A172 (cell line): ENCODE results near the gene PAIP2B. TPM values are rescaled to one million over a fixed set of nuclear protein-coding genes. Genes with fewer than 3 reads are reported as not detected.
"Not testable (repeated sequence)": the region's sequence is repeated elsewhere in the genome, so short reads cannot be mapped to it uniquely, and the experiment has no call there.

Experiments
- DNase-seq: peaks from one replicate; pipeline ENCODE4 v3.0.0-alpha.2; 2015; ENCODE audit warnings: low spot score
- total RNA-seq: library from RNA; depleted of rRNA; stranded (reverse); fragments of >200 nt; shearing (Covaris generic); gene quantifications from 2 replicates; pipeline ENCODE4 v1.2.3, GENCODE V29; 2014; rRNA removed

Gene PAIP2B
- total RNA-seq = 0.28 and 1.1 TPM in 2 replicates

- peak; percentile 100 for DNase-seq
Observed at GRCh38 chr2:71226965-71227560, at the start of gene PAIP2B. PAIP2B (minus strand) TSS chr2:71227103; CDS start chr2:71202589, 24,514 bp downstream.

GRCh38 chr2:71275939-71276310 is 49.0 kb upstream of the PAIP2B start:
- DNase-seq = no peak

- DNase-seq = no peak
Observed at GRCh38 chr2:71269511-71270090, 42.7 kb upstream of the PAIP2B start.

GRCh38 chr2:71263386-71263785 is 36.5 kb upstream of the PAIP2B start:
- no peak for DNase-seq

- DNase-seq = no peak
Observed at GRCh38 chr2:71261534-71261933, 34.6 kb upstream of the PAIP2B start.

GRCh38 chr2:71256421-71256820 is 29.5 kb upstream of the PAIP2B start:
- no peak for DNase-seq

- no peak for DNase-seq
Observed at GRCh38 chr2:71254776-71255175, 27.9 kb upstream of the PAIP2B start.

- no peak for DNase-seq
Observed at GRCh38 chr2:71254078-71254477, 27.2 kb upstream of the PAIP2B start.

- no peak for DNase-seq
Observed at GRCh38 chr2:71253476-71253875, 26.6 kb upstream of the PAIP2B start.

GRCh38 chr2:71252862-71253261 is 26.0 kb upstream of the PAIP2B start:
- DNase-seq = no peak

GRCh38 chr2:71250935-71251334 is 24.0 kb upstream of the PAIP2B start:
- no peak for DNase-seq

- no peak for DNase-seq
Observed at GRCh38 chr2:71244302-71244660, 17.4 kb upstream of the PAIP2B start.

- no peak for DNase-seq
Observed at GRCh38 chr2:71243634-71244301, 16.9 kb upstream of the PAIP2B start.

GRCh38 chr2:71240794-71241193 is 13.9 kb upstream of the PAIP2B start:
- DNase-seq = no peak

- no peak for DNase-seq
Observed at GRCh38 chr2:71238089-71238488, 11.2 kb upstream of the PAIP2B start.

GRCh38 chr2:71235930-71236587 is 9.2 kb upstream of the PAIP2B start:
- DNase-seq = no peak

- not testable (repeated sequence) for DNase-seq
Observed at GRCh38 chr2:71233072-71233471, 6.2 kb upstream of the PAIP2B start.

GRCh38 chr2:71226096-71226964 is 573 bp downstream of the PAIP2B start:
- DNase-seq = no peak

- DNase-seq = no peak
Observed at GRCh38 chr2:71224935-71225334, 2.0 kb downstream of the PAIP2B start.

GRCh38 chr2:71224457-71224856 is 2.4 kb downstream of the PAIP2B start:
- DNase-seq = no peak

- DNase-seq = peak; percentile 53
Observed at GRCh38 chr2:71223767-71224333, 3.1 kb downstream of the PAIP2B start.

- no peak for DNase-seq
Observed at GRCh38 chr2:71220743-71221142, 6.2 kb downstream of the PAIP2B start.
